HG02943 (cell line): ENCODE measurements around the gene RPS6KC1.
"Not testable (repeated sequence)": the region's sequence is repeated elsewhere in the genome, so short reads cannot be mapped to it uniquely, and the experiment has no call there.

Experiments used
- ATAC-seq: cut with Tn5 transposase; IDR thresholded peaks from one replicate; pipeline ENCODE4 v1.9.1; 2021; ENCODE audit warnings: mild to moderate bottlenecking, low read depth, moderate library complexity; ENCODE audit not compliant: unreplicated experiment

The RPS6KC1 gene

GRCh38 chr1:213054733-213055591 lies 3.9 kb downstream of the RPS6KC1 start:
- ATAC-seq = no peak

DNA sequence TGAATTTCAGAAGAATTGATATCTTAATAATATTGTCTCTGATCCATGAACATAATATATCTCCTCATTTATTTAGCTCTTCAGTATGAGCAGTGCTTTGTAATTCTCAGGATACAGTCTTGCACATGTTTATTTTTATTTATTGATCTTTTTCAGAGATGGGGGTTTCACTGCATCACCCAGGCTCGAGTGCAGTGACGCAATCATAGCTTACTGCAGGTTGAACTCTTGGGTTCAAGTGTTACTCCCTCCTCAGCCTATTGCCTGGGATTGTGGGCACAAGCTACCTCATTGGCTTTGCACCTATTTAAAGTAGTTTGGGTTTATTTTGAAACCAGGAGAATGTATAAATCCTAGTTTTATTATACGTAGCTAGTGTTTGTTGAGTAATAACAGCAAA lies 4.7 kb downstream of the RPS6KC1 start:
- no peak for ATAC-seq

- no peak for ATAC-seq
Measured at GRCh38 chr1:213057264-213058059, 6.4 kb downstream of the RPS6KC1 start.

DNA sequence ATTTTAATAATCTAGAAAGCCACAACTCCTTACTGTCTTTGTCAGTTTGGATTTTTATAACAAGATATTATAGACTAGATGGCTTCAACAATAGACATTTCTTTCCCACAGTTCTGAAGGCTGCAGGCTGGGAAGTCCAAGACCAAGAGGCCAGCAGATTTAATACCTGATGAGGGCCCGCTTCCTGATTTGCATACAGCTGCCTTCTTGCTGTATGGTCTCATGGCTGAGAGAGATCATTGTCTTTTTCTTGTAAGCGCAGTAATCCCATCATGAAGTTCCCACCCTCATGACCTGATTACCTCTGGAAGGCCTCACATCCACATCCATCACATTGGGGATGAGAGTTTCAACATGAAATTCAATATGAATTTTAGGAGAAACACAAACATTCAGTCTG lies 9.8 kb downstream of the RPS6KC1 start:
- ATAC-seq = no peak

GRCh38 chr1:213061263-213061662 lies 10.2 kb downstream of the RPS6KC1 start:
- ATAC-seq = no peak

DNA sequence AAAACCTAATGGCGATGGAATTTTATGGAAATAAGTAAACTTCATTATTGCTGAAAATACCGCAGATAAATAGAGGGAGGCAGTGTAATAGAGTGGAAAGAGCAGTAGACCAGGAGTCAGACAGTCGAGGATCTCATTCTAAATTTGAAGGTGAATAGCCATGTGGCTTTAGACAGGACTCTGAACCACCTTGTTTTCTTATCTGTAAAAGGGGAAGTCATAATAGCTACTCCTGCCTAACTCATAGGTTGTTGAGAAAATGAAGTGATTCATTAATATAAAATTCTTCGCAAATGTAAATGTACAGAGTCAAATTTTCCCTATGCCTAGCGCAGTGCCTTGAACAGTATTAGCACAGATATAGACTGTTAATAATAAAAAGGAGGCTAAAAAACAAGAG lies 14.8 kb downstream of the RPS6KC1 start:
- no peak for ATAC-seq

- ATAC-seq = no peak
Measured at GRCh38 chr1:213066363-213066762, 15.3 kb downstream of the RPS6KC1 start.

GRCh38 chr1:213067352-213067751 lies 16.3 kb downstream of the RPS6KC1 start:
- no peak for ATAC-seq

GRCh38 chr1:213070406-213070805 lies 19.4 kb downstream of the RPS6KC1 start:
- peak; percentile 94 for ATAC-seq

- peak; percentile 69 for ATAC-seq
Measured at GRCh38 chr1:213075725-213076124, 24.7 kb downstream of the RPS6KC1 start.

GRCh38 chr1:213082420-213083111 lies 31.5 kb downstream of the RPS6KC1 start:
- ATAC-seq = no peak

DNA sequence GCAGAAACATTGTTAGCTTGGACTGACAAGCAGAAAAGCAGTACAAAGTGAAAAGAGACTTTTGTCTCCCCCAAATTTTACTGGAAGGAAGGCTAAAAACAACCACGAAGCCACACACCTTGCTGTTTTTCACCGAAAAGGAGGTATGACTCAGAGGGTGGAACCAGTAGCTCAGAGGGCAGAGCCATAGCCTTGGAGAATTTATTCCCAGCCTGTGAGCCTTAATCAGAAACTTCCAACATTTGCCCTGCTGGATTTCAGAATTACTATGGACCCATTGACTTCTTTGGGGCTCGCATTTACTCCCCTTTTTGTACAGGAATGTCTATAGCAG lies 32.0 kb downstream of the RPS6KC1 start:
- no peak for ATAC-seq

DNA sequence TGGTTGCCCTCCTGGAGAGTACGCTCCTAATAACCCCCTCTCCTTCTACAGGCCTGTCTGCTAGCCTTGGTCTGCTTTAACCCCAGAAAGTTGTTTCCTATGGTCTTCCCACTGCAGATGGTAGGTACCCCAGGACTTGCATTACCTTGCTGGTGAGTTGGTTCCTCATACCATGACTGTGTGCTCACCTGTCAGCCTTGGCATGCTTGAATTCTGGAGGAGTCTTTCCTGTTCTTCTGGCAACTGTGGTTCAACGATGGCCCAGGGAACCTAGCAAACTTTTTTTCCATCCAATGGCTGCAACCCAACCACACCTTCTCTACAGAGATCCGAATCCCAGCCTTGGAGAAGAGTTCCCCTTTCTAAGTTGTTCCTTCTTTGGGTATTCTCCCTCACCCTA lies 36.9 kb downstream of the RPS6KC1 start:
- ATAC-seq = no peak

DNA sequence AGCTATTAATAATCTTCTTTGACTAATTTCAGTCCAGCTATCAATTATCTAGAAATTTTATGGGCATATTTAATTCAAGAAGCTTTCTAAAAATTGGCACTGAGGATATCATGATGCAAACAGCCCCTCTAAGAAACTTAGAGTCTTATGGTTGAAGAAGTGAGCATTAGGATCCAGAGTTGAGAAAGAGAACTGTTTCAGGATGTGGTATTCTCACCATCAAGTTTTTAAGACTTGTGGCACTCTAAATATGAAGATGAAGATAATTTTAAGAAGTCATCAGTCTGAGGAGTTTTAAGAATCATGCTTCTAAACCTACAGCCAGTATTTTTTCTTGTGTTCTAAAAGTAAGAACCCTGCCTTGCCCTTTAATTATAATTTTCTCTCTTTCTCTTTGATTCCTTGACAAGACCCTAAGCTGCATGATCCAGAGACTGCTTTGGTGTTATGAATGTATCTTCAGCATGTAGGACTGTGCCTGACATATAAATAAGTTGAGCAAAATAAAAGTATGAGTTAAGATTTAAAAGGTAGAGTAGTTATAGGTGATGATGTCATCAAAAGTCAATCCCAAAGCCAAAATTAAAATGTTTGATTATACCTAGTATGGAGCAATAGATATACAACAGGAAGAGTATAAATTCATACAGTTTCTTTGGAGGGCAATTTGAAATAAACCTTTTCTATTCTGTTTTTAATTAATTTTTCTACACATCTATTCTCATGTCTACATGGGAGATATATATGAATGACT lies 39.1 kb downstream of the RPS6KC1 start:
- no peak for ATAC-seq

DNA sequence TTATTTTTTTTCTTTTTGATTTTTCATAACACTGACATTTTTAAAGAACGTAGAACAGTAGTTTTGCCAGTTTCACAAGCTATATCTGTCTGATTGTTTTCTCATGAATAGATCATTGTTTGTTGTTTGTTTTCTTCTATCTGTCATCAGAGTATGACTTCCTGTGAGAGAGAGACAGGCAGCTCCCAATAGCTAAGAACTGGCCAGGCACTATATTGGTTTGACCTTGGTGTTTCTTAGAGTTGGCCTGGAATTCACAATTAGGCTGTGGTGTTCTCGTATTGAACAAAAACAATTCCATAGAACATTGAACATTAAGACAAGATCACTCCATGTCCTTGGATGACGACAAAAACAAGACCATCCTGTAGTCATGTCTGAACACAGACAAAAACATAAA lies 43.4 kb downstream of the RPS6KC1 start:
- ATAC-seq = no peak

DNA sequence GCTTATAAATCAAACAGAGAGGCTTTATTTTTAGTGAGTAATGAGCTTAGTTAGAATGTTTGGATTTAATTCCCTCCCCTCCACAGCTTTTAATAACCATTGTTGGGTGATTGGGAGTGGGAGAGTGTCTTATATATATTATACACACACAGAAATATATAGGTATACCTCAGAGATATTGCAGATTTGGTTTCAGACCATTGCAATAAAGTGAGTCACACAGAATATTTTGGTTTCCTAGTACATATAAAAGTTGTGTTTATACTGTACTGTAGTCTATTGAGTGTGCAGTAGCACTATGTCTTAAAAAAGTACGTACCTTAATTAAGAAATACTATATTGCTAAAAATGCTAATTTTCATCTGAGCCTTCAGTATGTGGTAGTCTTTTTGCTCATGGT lies 44.4 kb downstream of the RPS6KC1 start:
- ATAC-seq = no peak

DNA sequence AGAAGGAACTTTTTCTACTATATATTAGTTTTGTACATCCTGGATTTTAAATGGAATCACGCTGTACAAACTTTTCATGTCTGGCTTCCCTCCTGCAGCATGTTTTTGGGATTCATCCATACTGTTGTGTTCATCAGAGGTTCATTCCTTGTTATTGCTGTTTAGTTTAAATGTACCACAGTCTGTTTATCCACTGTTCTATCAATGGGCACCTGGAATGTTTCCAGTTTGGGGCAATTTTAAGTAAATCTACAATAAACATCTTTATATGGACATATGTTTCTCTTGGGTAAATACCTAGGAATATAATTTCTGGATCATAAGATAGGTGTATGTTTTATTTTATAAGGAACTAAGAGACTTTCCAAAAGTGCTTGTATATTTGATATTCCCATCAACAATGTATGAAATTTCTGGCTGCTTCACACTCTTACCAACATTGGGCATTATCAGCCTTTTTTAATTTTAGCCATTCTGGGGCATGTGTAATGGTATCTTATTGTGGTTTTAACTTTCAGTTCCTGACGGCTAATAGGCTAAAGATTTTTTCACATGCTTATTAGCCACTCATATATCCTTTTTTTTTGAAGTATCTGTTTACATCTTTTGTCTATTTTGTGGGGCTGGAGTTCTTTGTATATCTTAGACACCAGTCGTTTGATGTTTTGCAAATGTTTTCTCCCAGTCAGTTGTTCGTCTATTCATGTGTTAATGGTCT lies 48.8 kb downstream of the RPS6KC1 start:
- ATAC-seq = no peak

DNA sequence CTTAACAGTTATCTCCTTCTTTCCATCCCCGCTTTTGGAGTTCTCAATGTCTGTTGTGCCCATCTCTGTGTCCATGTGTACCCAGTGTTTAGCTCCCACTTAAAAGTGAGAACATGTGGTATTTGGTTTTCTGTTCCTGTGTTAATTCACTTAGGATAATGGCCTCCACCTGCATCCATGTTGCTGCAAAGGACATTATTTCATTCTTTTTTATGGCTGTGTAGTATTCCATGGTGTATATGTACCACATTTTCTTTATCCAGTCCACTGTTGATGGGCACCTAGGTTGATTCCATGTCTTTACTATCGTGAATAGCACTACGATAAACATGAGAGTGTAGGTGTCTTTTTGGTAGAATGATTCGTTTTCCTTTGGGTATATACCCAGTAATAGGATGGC lies 49.5 kb downstream of the RPS6KC1 start:
- not testable (repeated sequence) for ATAC-seq

DNA sequence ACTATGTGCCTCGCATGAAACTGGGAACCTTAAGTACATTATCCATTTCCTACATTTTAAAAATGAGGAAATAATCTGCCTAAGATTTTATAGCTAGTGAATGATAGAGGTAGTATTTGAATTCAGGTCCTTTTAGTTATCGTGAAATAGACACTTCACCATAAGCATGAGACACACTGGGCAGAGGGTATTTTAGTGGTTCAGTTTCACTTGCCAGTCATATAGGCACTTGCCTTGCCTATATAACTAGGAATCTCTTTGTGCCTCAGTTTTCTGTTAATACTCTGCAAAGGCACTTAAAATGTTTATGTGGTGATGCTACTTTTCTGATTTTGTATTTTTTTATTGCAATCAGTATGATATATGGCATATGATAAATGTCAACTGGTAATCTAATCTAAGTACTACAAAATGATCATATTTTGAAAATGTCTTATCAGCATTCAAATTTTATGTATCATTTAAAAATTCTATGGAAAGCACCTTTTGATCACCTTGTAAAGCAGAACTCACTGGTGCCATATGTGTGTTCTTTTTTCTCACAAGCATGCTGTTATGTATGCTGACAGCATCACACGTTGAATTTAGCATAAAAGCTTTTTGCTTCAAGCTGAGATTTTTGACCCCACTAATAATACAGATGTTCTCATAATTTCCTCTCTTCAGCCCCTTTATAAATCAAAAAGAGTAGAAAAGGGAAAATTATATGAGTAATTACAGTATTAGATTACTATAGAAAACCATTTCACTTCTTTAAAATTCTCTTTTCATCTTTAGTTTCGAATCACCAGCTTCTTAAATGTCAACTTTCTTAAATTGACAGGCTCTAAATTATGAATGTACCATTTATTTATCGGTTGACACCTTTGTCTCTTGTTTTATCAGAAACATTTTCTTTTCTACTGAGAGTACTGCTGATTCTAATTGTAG lies 52.6 kb downstream of the RPS6KC1 start:
- no peak for ATAC-seq
